GM12873 (cell line): ENCODE data around the gene HEATR9.

Experiments
- CTCF ChIP-seq: IDR thresholded peaks from 2 replicates; pipeline ENCODE4 v1.5.1; 2012; ENCODE audit warnings: low read depth, mild to moderate bottlenecking, moderate library complexity, low read length, control low read depth; ENCODE audit not compliant: insufficient read depth; ENCODE audit errors: missing control alignments

Gene HEATR9, protein sequence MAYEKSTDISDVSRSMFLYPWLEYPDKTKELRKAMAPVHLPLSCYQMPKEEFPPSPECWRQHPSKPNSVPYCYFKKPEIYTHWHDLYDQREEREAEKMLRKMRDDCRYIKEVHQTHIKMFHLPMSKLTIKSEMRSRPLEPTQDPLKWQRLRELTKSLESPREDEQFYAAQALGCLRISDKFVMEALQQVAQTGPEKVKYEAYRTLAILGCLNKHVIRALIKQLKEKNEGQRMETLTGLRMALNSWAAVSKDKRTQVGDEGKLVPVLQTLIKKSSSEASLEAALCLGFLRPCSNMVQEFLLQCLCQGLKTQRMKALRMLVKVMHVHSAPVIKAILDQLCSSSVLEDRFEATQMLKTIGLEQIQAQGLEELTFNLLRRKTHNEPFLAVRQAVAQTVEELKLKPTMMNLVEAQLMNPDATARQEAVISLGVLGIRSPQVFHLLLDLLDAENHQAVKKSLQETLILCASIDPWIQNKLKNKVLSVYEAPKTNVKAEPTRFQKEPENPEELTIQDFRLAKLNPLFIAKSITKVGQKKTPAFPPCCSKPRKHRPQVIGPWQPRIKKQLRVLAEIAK

DNA sequence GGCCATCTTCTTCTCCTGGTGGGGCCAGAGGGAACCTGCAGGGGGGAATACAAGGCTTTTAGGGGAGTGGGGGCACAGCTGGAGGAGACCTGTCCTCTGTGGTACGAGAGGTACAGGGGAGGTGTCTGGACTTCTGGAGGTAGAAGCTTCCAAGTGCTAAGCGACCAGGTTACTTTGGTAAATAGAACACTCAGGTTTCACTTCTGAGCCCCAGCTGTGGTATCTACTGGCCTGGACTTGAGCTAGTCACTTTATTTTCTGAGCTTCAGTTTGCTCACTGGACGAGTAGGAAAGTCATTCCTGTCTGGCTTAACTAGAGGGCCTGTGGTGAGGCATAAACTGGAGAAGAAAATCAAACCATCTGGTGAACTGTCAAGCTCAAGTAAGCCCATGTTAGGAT lies at the start of gene HEATR9:
HEATR9 (minus strand) TSS at position 155 of the 400 bp plus-strand sequence; CDS start at position 6, 149 bp downstream.
- TF ChIP-seq CTCF, result no peak

DNA sequence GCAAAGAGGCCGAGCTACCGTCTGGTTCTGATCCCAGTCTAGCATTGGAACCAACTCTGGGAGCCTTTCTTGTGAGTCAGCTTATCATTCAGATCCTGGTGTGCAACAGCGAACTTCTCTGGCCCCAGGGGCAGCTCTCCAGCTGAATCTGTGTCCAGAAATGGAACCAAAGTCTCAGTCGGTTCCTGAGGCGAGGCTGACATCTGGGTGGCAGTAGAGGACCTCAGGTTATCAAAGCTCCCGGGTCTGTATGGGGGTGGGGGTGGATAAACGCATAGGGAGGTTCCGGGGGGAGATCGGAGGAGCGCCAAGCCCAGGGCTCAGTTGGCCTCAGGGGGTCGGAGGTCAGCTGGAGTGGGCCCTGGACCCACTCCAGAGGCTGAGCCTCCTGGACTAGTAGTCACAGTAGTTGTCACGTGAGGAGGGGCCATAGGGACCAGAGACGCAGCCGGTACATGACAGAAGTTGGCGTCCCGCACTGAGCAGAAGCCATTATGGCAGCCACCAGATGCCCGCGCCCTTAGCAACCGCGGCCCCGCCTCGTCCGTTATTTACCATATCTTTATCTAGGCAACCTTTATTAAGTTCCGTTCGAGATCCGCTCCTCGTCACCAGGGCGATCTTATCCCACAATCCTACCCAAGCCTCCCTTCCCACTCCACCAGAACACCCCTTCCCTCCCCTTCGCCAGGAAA lies 49.0 kb upstream of the HEATR9 start:
- TF ChIP-seq CTCF, result no peak

DNA sequence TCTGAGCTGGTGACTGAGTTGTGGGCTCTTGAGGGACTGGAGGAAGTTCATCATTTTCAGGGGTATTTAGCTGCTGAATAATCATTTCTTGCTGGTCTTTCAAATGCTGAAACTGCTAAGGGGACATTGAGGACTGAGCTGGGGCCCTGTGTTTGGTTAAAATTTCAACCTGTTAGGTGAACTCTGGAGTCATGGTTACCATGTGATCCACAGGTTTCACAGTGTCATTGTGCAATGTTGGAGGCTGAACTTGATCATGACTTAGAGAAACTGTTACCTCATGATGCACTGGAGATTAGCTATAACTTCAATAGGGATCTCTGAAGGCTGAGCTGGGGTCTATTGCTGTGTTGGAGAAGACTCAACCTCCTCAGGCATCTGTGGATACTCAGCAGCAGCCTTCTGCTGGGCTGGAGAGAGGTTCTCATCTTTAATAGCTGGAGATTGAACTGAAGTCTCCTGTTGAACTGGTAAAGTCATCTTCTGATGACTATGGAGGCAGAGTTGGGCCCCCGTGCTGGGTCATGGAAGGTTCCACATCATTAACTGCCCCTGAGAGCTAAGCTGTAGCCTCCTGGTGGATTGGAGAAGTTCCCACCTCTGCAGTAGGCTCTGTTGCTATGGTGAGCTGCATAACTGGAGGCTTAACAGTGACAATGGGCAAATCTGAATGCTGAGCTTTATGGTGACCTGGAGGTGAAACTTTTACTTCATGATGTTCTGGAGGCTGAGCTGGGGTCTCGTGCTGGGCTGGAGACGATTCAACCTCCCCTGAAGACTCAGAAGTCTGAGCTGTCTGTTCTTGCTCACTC lies 46.7 kb upstream of the HEATR9 start:
- TF ChIP-seq CTCF, result no peak

DNA sequence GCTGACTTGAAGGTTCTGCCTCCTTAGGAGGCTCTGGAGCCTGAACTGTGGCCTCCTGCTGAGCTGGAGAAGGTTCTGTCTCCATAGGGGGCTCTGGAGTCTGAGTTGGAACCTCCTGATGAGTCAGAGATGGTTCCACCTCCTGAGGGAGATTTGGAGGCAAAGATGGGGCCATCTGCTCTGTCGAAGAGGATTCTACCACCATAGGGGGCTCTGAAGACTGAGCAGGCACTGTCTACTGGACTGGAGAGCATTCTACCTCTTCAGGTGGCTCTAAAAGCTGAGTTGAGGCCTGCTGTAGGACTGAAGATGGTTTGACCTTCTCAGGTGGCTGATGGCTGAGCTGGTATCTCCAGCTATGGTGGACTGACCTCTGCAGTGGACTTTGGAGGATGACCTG lies 45.7 kb upstream of the HEATR9 start:
- TF ChIP-seq CTCF, result no peak

- TF ChIP-seq CTCF, result no peak
Measured at GRCh38 chr17:35913609-35914008, 44.9 kb upstream of the HEATR9 start.

GRCh38 chr17:35912942-35913341 lies 44.3 kb upstream of the HEATR9 start:
- no peak for TF ChIP-seq CTCF
